HG03442 (cell line): ENCODE results near the gene ADAMTS13.

Experiments used
- ATAC-seq: cut with Tn5 transposase; IDR thresholded peaks from one replicate; pipeline ENCODE4 v1.9.1; 2021; ENCODE audit warnings: mild to moderate bottlenecking, moderate library complexity; ENCODE audit not compliant: unreplicated experiment

The ADAMTS13 gene

GRCh38 chr9:133487331-133487725, 65.2 kb downstream of the ADAMTS13 start:
- no peak for ATAC-seq

GRCh38 chr9:133488686-133489252, 66.6 kb downstream of the ADAMTS13 start:
- no peak for ATAC-seq

- no peak for ATAC-seq
Measured at GRCh38 chr9:133489253-133490190, 67.4 kb downstream of the ADAMTS13 start.

- ATAC-seq, result no peak
Measured at GRCh38 chr9:133490201-133490681, 68.1 kb downstream of the ADAMTS13 start.

- ATAC-seq, result no peak
Measured at GRCh38 chr9:133490865-133491655, 68.9 kb downstream of the ADAMTS13 start.

- no peak for ATAC-seq
Measured at GRCh38 chr9:133491656-133491925, 69.4 kb downstream of the ADAMTS13 start.

GRCh38 chr9:133492061-133493021, 70.2 kb downstream of the ADAMTS13 start:
- ATAC-seq, result no peak

- no peak for ATAC-seq
Measured at GRCh38 chr9:133493428-133493827, 71.3 kb downstream of the ADAMTS13 start.

GRCh38 chr9:133493845-133494540, 71.8 kb downstream of the ADAMTS13 start:
- no peak for ATAC-seq

GRCh38 chr9:133494636-133495326, 72.6 kb downstream of the ADAMTS13 start:
- ATAC-seq, result no peak

GRCh38 chr9:133495327-133496293, 73.4 kb downstream of the ADAMTS13 start:
- ATAC-seq, result no peak

- no peak for ATAC-seq
Measured at GRCh38 chr9:133496861-133497842, 75.0 kb downstream of the ADAMTS13 start.

- ATAC-seq, result no peak
Measured at GRCh38 chr9:133499132-133499891, 77.1 kb downstream of the ADAMTS13 start.

- ATAC-seq, result no peak
Measured at GRCh38 chr9:133499892-133500270, 77.7 kb downstream of the ADAMTS13 start.

GRCh38 chr9:133502112-133502511, 79.9 kb downstream of the ADAMTS13 start:
- ATAC-seq, result no peak

GRCh38 chr9:133505186-133505830, 83.1 kb downstream of the ADAMTS13 start:
- no peak for ATAC-seq
